ENCODE results near the gene BNC2.
"Not testable (repeated sequence)": the region's sequence is repeated elsewhere in the genome, so short reads cannot be mapped to it uniquely, and the experiment has no call there.

BNC2 gene

GRCh38 chr9:16539626-16540025 lies 330.8 kb downstream of the BNC2 start:
- H3K79me1 ChIP-seq (ENCODE audit: low read depth, low read length); H3K4ac ChIP-seq (ENCODE audit: low read length); H4K8ac ChIP-seq (ENCODE audit: low read depth, low read length); H3K18ac ChIP-seq (ENCODE audit: low read length); H3K27ac ChIP-seq (replicated peaks; ENCODE audit: low read length); H3K4me1 ChIP-seq (ENCODE audit: control insufficient read depth in 2 of 2, insufficient read depth in 1 of 2, low read depth in 1 of 2, low read length in 2 of 2); H3K14ac ChIP-seq (ENCODE audit: low read length); H2BK120ac ChIP-seq (ENCODE audit: low read depth, low read length); H2AK5ac ChIP-seq (ENCODE audit: low read depth, low read length); H4K91ac ChIP-seq (ENCODE audit: low read depth, low read length, poor library complexity); H3K23ac ChIP-seq (ENCODE audit: low read depth, low read length, poor library complexity); H3K9me3 ChIP-seq (replicated peaks in 1 of 2; ENCODE audit: control insufficient read depth in 2 of 2, insufficient read depth in 1 of 2, low read depth in 1 of 2, low read length in 2 of 2); H2BK12ac ChIP-seq (ENCODE audit: low read length); DNase-seq (ENCODE audit: low spot score); H3K27me3 ChIP-seq (ENCODE audit: control insufficient read depth in 3 of 3, insufficient read depth in 3 of 3, low read depth in 1 of 3, low read length in 3 of 3); H2BK5ac ChIP-seq (ENCODE audit: low read length); H2AFZ ChIP-seq (ENCODE audit: low read length); H3K36me3 ChIP-seq (replicated peaks in 1 of 2; ENCODE audit: control insufficient read depth in 2 of 2, insufficient read depth in 2 of 2, low read length in 2 of 2); H3K4me2 ChIP-seq (ENCODE audit: insufficient read depth, low read length, poor library complexity, severe bottlenecking); H2BK15ac ChIP-seq (ENCODE audit: low read length); H3K4me3 ChIP-seq (ENCODE audit: low read length in 2 of 2); H3K9ac ChIP-seq (ENCODE audit: low read depth, low read length, poor library complexity): not testable (repeated sequence)
- WGBS, 2 donors (ENCODE audit: extremely low coverage in 2 of 2, insufficient read length in 2 of 2, insufficient replicate concordance in 1 of 2): no CpG with 5 or more reads among the region's 1 CpG

GRCh38 chr9:16535555-16535954 lies 334.9 kb downstream of the BNC2 start:
- Histone ChIP-seq H3K36me3 (replicated peaks in 1 of 2; ENCODE audit: control insufficient read depth in 2 of 2, insufficient read depth in 2 of 2, low read length in 2 of 2) (no peaks in the 10 kb centered on the region), H3K27me3 (ENCODE audit: control insufficient read depth in 3 of 3, insufficient read depth in 3 of 3, low read depth in 1 of 3, low read length in 3 of 3) (no peaks in the 10 kb centered on the region), H3K4ac (ENCODE audit: low read length) (no peak overlapping the region), H3K4me3 (ENCODE audit: low read length in 2 of 2) (no peak overlapping the region), H3K14ac (ENCODE audit: low read length) (no peak overlapping the region), H3K4me1 (ENCODE audit: control insufficient read depth in 2 of 2, insufficient read depth in 1 of 2, low read depth in 1 of 2, low read length in 2 of 2) (peaks cover under 1% of the 10 kb centered on the region in 2 donors), H2BK12ac (ENCODE audit: low read length) (no peak overlapping the region), H3K18ac (ENCODE audit: low read length) (no peak overlapping the region), H3K27ac (replicated peaks; ENCODE audit: low read length) (no peak overlapping the region), H2AFZ (ENCODE audit: low read length) (no peak overlapping the region), H2BK15ac (ENCODE audit: low read length) (no peak overlapping the region), H4K8ac (ENCODE audit: low read depth, low read length) (no peak overlapping the region), H4K91ac (ENCODE audit: low read depth, low read length, poor library complexity) (no peak overlapping the region), H3K23ac (ENCODE audit: low read depth, low read length, poor library complexity) (no peak overlapping the region), H2BK5ac (ENCODE audit: low read length) (no peak overlapping the region), H2AK5ac (ENCODE audit: low read depth, low read length) (no peak overlapping the region), H3K4me2 (ENCODE audit: insufficient read depth, low read length, poor library complexity, severe bottlenecking) (no peak overlapping the region), H3K79me1 (ENCODE audit: low read depth, low read length) (no peaks in the 10 kb centered on the region), H3K9me3 (replicated peaks in 1 of 2; ENCODE audit: control insufficient read depth in 2 of 2, insufficient read depth in 1 of 2, low read depth in 1 of 2, low read length in 2 of 2) (no peaks in the 10 kb centered on the region), H3K9ac (ENCODE audit: low read depth, low read length, poor library complexity) (no peak overlapping the region), H2BK120ac (ENCODE audit: low read depth, low read length) (no peak overlapping the region)
- DNase-seq (ENCODE audit: low spot score): no peak
- WGBS, 2 donors (ENCODE audit: extremely low coverage in 2 of 2, insufficient read length in 2 of 2, insufficient replicate concordance in 1 of 2): no CpG with 5 or more reads among the region's 1 CpG

GRCh38 chr9:16532681-16533450 lies 337.6 kb downstream of the BNC2 start:
- no CpG with 5 or more reads among the region's 2 CpGs for WGBS, 2 donors (ENCODE audit: extremely low coverage in 2 of 2, insufficient read length in 2 of 2, insufficient replicate concordance in 1 of 2)
- DNase-seq (ENCODE audit: low spot score): no peak

GRCh38 chr9:16532272-16532671 lies 338.2 kb downstream of the BNC2 start:
- H2BK15ac ChIP-seq (ENCODE audit: low read length): no peak overlapping the region
- no CpG with 5 or more reads among the region's 3 CpGs for WGBS, 2 donors (ENCODE audit: extremely low coverage in 2 of 2, insufficient read length in 2 of 2, insufficient replicate concordance in 1 of 2)
- H3K4ac ChIP-seq (ENCODE audit: low read length): no peak overlapping the region
- no peak overlapping the region for H2AFZ ChIP-seq (ENCODE audit: low read length)
- no peak overlapping the region for H2BK12ac ChIP-seq (ENCODE audit: low read length)
- H3K27ac ChIP-seq (replicated peaks; ENCODE audit: low read length): no peak overlapping the region
- no peaks in the 10 kb centered on the region for H3K4me1 ChIP-seq (ENCODE audit: control insufficient read depth in 2 of 2, insufficient read depth in 1 of 2, low read depth in 1 of 2, low read length in 2 of 2)
- no peak overlapping the region for H3K4me2 ChIP-seq (ENCODE audit: insufficient read depth, low read length, poor library complexity, severe bottlenecking)
- no peaks in the 10 kb centered on the region for H3K27me3 ChIP-seq (ENCODE audit: control insufficient read depth in 3 of 3, insufficient read depth in 3 of 3, low read depth in 1 of 3, low read length in 3 of 3)
- no peaks in the 10 kb centered on the region for H3K79me1 ChIP-seq (ENCODE audit: low read depth, low read length)
- H2BK120ac ChIP-seq (ENCODE audit: low read depth, low read length): no peak overlapping the region
- H4K8ac ChIP-seq (ENCODE audit: low read depth, low read length): no peak overlapping the region
- no peak for DNase-seq (ENCODE audit: low spot score)
- H2AK5ac ChIP-seq (ENCODE audit: low read depth, low read length): no peak overlapping the region
- no peak overlapping the region for H3K14ac ChIP-seq (ENCODE audit: low read length)
- H3K18ac ChIP-seq (ENCODE audit: low read length): no peak overlapping the region
- no peak overlapping the region for H3K23ac ChIP-seq (ENCODE audit: low read depth, low read length, poor library complexity)
- no peaks in the 10 kb centered on the region for H3K9me3 ChIP-seq (replicated peaks in 1 of 2; ENCODE audit: control insufficient read depth in 2 of 2, insufficient read depth in 1 of 2, low read depth in 1 of 2, low read length in 2 of 2)
- H3K9ac ChIP-seq (ENCODE audit: low read depth, low read length, poor library complexity): no peak overlapping the region
- no peaks in the 10 kb centered on the region for H3K36me3 ChIP-seq (replicated peaks in 1 of 2; ENCODE audit: control insufficient read depth in 2 of 2, insufficient read depth in 2 of 2, low read length in 2 of 2)
- no peak overlapping the region for H2BK5ac ChIP-seq (ENCODE audit: low read length)
- H3K4me3 ChIP-seq (ENCODE audit: low read length in 2 of 2): no peak overlapping the region
- H4K91ac ChIP-seq (ENCODE audit: low read depth, low read length, poor library complexity): no peak overlapping the region

More at GRCh38 chr9:16532681-16533450, 337.6 kb downstream of the BNC2 start:
- Histone ChIP-seq H2AFZ (ENCODE audit: low read length) (no peak overlapping the region), H3K14ac (ENCODE audit: low read length) (no peak overlapping the region), H3K79me1 (ENCODE audit: low read depth, low read length) (no peaks in the 10 kb centered on the region), H3K4ac (ENCODE audit: low read length) (no peak overlapping the region), H3K27ac (replicated peaks; ENCODE audit: low read length) (no peak overlapping the region), H2AK5ac (ENCODE audit: low read depth, low read length) (no peak overlapping the region), H2BK12ac (ENCODE audit: low read length) (no peak overlapping the region), H3K4me2 (ENCODE audit: insufficient read depth, low read length, poor library complexity, severe bottlenecking) (no peak overlapping the region), H4K8ac (ENCODE audit: low read depth, low read length) (no peak overlapping the region), H3K27me3 (ENCODE audit: control insufficient read depth in 3 of 3, insufficient read depth in 3 of 3, low read depth in 1 of 3, low read length in 3 of 3) (no peaks in the 10 kb centered on the region), H2BK120ac (ENCODE audit: low read depth, low read length) (no peak overlapping the region), H3K9ac (ENCODE audit: low read depth, low read length, poor library complexity) (no peak overlapping the region), H3K9me3 (replicated peaks in 1 of 2; ENCODE audit: control insufficient read depth in 2 of 2, insufficient read depth in 1 of 2, low read depth in 1 of 2, low read length in 2 of 2) (no peaks in the 10 kb centered on the region), H2BK15ac (ENCODE audit: low read length) (no peak overlapping the region), H3K36me3 (replicated peaks in 1 of 2; ENCODE audit: control insufficient read depth in 2 of 2, insufficient read depth in 2 of 2, low read length in 2 of 2) (no peaks in the 10 kb centered on the region), H3K4me1 (ENCODE audit: control insufficient read depth in 2 of 2, insufficient read depth in 1 of 2, low read depth in 1 of 2, low read length in 2 of 2) (no peaks in the 10 kb centered on the region), H3K18ac (ENCODE audit: low read length) (no peak overlapping the region), H3K23ac (ENCODE audit: low read depth, low read length, poor library complexity) (no peak overlapping the region), H4K91ac (ENCODE audit: low read depth, low read length, poor library complexity) (no peak overlapping the region), H3K4me3 (ENCODE audit: low read length in 2 of 2) (no peak overlapping the region), H2BK5ac (ENCODE audit: low read length) (no peak overlapping the region)
